GM18505 (cell line): ENCODE measurements around the gene LRRC47.
"Not testable (repeated sequence)": the region's sequence is repeated elsewhere in the genome, so short reads cannot be mapped to it uniquely, and the experiment has no call there.

ENCODE experiments used
- ATAC-seq: cut with Tn5 transposase; IDR thresholded peaks from one replicate; pipeline ENCODE4 v1.9.1; 2021; ENCODE audit not compliant: unreplicated experiment
- POLR2A ChIP-seq: IDR thresholded peaks from 4 replicates; pipeline ENCODE4 v1.6.1; 2011; ENCODE audit warnings: borderline replicate concordance; ENCODE audit not compliant: insufficient read depth, insufficient read length; ENCODE audit errors: extremely low read depth

The LRRC47 gene

DNA sequence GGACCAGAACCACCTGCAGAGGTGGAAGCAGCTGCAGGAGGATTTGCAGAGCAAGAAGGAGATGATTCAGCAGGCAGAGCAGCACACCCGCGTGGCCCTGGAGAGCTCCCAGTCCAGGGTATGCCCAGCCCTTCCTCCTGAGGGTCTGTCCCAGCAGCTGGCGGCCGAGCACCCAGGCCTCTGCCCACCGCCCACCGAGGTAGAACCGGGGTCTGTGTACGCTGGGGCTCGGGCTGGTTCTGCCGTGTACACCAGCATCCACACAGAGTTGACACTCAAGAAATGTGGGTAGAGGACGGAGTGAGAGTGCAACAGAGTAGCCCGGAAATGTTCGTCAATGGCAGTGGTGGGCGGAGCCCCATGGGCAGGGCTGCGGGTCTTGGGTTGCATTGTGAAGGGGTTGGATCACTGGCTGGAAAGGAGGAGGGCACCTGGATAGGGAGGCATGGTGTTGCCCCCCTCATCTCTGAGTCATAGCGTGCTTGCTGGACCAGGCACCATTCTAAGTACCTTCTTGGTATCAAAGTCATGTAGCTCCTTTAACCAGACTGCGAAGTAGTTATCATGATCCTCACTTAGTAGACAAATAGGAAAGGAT, 28.9 kb downstream of the LRRC47 start:
- TF ChIP-seq POLR2A = no peak
- ATAC-seq = no peak

DNA sequence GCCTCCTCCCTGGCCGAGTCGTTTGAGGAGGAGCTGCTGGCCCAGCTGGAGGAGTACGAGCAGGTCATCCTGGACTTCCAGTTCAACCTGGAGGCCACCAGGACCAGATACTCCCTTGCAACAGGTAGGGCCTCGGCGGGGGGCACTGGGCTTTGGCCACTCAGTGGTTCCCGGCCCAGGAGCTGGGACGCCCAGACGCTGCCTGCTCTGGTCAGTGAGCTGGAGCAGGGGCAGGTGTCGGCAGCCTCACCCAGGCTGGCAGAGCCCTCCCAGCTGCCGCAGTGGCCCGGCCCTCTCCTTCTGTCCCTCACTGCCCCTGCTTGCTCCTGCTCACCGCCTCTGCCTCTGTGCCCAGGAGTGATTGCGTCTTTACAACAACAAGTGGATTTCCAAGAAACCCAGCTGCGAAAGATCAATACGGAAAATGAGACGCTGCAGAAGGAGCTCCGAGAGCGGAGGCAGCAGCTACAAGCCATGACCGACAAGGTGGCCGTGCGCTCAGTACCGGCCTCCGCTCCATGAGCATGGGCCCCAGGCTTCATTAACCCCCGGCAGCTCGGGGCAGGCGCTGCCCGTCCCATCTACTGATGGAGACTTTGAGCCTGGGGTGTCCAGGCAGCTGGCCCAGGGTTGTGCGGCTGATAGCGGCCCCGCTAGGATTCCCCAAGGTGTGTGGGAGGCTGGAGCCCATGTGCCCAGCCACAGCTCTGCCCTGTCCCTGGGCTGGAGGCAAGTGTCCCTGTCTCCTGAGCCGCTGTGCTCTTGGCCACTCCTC, 32.8 kb downstream of the LRRC47 start:
- no peak for TF ChIP-seq POLR2A
- ATAC-seq = no peak

DNA sequence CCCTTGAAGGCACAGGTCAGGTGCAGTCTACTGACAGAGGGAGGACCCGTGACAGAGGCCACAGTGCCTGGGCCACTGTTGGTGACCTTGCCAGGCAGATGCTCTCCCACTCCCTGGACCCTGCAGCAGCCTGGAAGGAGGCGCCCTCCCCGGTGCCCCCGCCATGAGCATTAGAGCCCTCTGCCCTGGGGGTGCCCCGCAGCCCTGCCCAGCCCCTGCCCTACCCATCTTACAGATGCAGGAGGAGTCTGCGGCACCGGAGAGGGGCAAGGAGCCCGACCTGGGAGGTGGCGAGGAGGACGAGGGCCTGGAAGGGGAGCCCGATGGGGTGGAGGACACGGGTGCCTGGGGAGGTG, 33.4 kb downstream of the LRRC47 start:
- no peak for TF ChIP-seq POLR2A
- no peak for ATAC-seq

DNA sequence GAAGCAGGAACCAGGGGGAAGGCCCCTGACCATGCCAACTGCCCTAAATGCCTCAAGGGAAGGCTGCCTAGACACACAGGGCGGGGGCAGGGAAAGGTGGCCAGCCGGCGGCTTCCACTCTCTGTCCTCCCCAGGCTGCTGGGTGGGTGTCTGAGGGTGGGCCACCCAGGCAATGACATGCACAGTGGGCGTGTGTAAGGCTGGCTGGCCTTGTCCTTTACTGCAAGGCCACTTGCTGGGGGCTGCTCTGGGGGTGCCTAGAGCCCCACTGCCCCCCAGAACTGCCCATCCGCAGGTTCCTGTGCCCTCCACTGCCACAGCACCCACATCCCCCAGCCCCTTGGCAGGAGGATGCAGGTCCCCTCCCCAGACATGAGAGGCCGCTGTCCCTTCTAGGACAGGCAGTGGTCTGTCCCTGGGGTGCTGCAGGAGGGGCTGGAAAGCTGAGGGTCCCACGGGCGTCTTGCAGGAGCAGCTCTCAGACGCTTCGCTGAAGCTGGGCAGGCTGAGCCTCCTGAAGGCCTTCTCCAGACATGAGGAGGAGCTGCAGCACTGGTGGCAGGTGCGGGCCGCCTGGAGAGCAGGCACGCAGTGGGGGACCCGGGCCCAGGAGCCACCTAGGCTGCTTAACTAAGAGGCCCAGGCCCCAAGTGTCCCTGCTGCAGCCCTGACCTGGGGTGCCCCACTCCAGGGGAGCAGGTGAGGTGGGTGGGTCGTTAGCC, 34.0 kb downstream of the LRRC47 start:
- no peak for ATAC-seq
- no peak for TF ChIP-seq POLR2A

DNA sequence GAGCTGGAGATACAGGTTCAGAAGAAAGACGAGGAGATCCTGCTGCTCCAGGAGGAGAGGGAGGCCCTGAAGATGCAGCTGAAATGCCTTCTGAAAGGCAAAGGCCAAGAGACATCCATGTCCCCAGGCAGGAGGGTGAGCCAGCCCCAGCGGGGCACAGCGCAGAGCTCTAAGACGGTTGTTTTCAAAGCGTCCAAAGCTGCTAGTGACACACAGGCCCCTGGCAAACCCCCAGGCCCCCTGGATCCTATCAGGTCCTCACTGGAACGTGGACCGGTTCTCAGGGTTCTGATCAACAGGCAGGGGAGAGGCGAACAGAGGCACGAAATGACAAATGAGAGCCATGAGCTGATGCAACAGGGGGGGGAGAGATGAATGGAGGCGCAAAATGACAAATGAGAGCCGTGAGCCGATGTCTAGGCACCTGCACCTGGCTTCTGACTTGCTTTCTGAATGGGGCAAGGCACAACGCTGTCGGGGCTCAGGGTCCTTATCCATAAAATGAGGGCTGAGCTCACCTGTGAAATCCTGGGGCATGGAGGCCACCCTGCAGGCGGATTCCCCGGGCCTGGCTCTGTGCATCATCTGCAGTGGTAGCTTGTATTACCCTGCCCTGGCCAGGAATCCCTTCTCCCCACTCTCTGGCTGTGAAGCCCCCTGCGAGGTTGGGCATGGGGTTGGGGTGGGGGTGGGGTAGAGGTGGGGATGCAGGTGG, 34.8 kb downstream of the LRRC47 start:
- TF ChIP-seq POLR2A = no peak
- no peak for ATAC-seq

DNA sequence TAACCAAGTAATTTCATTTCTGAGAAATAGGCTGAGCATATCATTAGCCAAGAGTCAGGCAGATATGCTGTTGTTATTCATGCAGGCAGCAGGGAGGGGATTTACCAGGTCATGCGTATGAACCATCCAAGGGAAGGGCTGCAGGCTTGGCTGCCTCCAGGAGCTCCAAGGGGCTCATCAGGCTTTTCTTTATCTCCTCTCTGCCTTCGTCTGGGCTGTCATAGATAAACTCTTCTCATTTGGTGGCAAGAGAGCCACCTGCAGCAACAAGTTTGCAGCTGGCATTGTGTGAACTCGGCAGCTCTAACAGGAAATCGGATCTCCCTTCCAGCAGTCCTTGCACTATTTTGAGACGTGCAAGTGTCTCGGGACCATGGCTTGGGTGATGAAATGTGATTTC, 36.5 kb downstream of the LRRC47 start:
- ATAC-seq = no peak

DNA sequence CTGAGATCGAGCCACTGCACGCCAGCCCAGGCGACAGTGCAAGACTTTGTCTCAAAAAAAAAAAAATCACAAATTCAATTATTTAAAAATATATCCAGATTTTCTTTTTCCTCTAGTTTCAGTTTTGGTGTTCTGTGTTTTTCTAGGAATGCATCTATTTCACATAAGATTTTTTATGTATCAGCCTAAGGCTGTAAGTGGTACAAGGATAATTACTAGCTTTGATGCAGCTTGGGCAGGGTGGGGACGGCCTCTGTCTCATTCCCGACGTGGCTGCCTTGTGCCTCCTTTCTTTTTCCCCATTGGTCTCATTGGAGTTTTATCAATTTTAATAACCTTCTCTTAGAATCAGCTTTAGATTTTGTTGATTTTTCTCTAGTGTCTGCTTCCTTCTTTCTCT, 37.1 kb downstream of the LRRC47 start:
- TF ChIP-seq POLR2A = no peak
- ATAC-seq = no peak

More for the DNA sequence above, 36.5 kb downstream of the LRRC47 start:
- TF ChIP-seq POLR2A = no peak

DNA sequence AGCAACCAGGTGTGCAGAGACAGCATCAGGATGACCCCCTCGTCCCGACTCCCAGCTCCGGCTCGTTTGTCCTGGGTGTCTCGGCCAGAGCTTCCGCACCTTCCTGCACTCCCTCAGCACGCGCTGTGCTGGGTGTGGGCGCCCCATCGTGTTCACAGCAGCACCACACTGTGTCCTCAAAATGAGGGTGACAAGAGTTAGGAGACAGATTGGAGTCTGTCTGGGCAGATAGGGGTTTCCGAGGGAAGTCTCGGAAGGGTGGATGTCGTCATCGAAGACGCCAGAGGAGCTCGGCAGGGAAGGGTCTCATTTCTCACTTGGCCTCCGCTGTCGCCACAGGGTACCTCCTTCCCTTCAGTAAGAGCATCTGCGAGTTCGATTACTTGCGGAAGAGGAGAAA, 39.9 kb downstream of the LRRC47 start:
- no peak for ATAC-seq
- no peak for TF ChIP-seq POLR2A

DNA sequence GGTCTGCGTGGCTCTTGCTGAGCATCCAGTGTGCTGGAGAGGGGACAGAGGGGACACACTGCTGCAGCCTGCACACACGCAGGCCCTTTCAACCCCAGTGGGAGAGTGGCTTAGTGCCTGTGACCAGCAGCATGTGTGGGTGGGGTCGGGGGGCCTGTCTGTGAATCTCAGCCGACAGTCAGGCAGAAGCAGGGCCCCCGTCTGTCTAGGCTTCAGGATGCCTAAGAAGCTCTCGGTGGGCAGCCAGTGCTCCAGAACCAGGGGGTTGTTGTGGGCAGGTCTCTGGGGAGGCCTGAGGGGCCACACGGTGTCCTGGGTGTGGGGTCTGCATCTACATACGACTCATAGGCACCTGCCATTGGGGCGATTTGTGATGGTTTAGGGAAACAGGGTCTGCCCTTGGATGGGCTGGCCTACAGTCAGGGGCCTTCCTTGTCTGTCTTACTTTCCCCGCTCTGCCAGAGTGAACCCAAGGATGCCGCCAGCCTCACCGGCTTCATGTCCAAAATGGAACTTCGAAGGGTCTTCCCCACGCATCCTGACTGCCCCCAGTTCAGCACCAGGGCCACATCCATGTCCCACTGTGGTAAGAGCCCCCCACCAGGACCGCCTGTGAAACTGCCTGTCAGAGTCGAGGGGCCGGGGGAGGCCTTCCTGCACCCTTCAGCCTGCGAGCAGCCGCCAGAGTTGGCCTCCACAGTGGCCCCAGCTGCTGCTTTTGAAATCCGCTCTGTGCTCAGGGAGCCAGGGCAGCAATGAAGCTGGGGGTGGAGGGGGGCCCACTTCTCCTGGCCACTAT, 42.4 kb downstream of the LRRC47 start:
- no peak for ATAC-seq

DNA sequence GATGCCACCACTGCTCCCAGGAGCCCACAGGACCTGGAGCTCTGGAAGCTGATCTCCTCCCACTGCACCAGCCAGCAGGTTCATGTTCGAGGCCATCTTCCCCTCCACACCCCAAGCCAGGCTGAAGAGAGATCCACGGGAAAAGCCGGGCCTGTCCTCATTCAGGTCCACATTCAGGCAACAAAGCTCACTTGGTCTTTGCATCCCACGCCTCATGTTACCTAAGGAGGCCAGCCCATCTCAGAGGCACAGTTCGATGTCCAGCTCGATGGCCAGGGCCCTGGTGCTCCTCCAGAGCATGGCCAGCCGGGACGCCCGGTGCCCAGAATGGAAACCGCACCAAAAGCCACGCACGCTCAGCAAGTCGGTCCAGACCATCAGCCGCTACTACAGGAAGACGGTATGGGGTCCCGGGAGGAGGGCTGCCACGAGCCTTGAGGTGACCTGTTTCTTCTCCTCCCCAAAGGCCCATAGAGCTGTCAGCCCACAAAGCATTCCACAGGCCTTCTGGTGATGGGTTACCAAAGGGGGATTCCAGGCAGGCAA, 43.8 kb downstream of the LRRC47 start, which contains the start of gene CCDC27:
TSS of gene CCDC27 (plus strand) at position 51 of the 546 bp plus-strand sequence. CDS start at position 83, 32 bp downstream.
- ATAC-seq = no peak
- no peak for TF ChIP-seq POLR2A

More for the DNA sequence above, 42.4 kb downstream of the LRRC47 start:
- TF ChIP-seq POLR2A = no peak

DNA sequence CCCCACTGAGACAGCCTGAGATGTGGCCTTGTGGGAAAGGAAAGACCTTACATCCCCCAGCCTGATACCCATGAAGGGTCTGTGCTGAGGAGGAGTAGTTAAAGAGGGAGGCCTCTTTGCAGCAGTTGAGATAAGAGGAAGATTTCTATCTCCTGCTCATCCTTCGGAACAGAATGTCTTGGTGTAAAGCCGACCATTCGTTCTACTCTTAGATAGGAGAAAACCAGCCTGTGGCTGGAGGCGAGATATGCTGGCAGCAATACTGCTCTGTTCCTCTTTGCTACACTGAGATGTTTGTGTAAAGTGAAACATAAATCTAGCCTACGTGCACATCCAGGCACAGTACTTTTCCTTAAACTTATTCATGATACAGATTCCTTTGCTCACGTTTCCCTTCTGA, 45.6 kb downstream of the LRRC47 start:
- ATAC-seq = no peak
- no peak for TF ChIP-seq POLR2A

DNA sequence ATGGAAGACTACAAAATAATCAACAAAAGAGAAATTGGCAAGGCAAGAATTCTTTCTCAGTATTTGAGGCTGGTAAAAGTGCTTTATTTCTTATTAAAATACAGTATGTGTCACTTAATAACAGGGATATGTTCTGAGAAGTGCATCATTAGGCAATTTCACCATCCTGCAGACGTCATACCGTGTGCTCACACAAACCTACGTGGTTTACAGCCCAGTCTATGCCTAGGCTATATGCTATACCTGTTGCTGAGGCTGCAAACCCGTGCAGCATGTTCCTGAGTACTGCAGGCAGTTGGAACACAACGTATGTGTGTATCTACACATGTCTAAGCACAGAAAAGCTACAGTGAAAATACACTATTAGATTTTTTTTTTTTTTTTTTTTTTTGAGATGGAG, 46.8 kb downstream of the LRRC47 start:
- TF ChIP-seq POLR2A = no peak
- ATAC-seq = no peak

DNA sequence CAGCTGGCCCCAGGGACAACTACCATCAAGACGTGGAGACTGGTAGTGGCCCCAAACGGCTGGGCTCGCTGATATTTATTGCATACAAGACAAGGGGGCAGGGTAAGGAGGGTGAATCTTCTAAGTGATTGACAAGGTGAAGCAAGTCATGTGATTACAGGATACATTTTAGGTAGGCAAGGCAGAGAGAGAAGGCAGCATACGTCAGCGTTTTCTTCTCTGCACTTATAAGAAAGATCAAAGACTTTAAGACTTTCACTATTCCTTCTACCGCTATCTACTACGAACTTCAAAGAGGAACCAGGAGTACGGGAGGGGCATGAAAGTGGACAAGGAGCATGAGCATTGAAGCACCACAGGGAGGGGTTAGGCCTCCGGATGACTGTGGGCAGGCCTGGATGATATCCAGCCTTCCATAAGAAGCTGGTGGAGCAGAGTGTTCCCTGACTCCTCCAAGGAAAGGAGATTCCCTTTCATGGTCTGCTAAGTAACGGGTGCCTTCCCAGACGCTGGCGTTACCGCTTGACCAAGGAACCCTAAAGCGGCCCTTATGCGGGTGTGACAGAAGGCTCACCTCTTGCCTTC, 47.9 kb downstream of the LRRC47 start:
- not testable (repeated sequence) for ATAC-seq
